ENCODE results near the gene CDK5.
"Not testable (repeated sequence)": the region's sequence is repeated elsewhere in the genome, so short reads cannot be mapped to it uniquely, and the experiment has no call there.

CDK5 gene

DNA sequence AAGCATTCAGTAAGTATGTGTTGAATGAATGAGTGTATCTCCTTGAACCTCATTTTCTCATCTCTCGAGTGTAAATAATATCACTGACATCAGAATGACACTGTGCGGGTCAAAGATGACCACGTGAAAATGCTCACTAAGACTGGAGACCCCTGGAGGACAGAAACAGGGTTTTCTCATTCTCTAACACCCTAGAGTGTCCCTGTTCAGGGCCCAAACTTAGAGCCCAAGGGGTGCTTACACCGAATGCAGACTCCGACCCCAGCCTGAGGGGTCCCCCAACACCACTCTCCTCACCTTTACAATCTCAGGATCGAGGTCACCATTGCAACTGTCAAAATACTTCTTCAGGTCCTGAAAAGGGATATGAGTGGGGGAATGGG is 1.4 kb downstream of the CDK5 start:
- no peak for DNase-seq

DNA sequence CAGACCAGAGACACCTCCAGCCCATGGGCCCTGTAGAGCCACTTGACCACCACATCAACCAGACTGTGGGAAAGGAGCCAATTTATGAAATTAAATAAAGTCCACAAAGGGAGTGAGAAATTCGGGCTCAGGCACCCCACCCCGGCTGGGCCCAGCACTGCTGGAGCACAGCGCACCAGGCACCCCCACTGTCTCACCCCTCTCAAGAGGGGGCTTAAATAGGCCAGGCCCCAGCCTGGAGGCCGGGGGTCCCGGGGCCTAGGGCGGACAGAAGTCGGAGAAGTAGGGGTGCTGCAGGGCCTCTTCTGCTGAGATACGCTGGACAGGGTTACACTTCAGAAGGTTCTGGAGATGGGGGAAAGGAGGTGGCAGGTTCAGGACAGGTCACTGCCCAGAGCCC is 3.9 kb downstream of the CDK5 start:
- DNase-seq, result no peak

- DNase-seq, result no peak
Observed at GRCh38 chr7:151053096-151053495, 4.6 kb downstream of the CDK5 start.

DNA sequence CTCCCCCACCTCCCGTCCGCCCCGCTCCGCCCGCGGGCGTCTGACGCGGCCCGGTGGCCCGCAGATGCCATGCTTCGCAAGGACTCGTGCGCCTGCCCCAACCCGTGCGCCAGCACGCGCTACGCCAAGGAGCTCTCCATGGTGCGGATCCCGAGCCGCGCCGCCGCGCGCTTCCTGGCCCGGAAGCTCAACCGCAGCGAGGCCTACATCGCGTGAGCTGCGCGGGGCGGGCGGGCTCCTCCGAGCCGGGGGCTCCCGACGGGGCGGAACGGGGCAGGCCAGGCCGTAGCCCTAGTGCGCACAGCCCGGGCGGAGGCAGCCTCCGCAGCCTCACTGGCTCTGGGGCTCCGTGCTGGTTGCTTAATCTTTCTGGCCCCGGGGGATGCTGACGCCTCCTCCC is 6.6 kb downstream of the CDK5 start:
- no peak for DNase-seq

GRCh38 chr7:151048911-151049463 is 8.7 kb downstream of the CDK5 start:
- DNase-seq, result no peak

- no peak for DNase-seq
Observed at GRCh38 chr7:151047976-151048815, 9.5 kb downstream of the CDK5 start, which contains the start of gene ASIC3. Gene ASIC3 (plus strand): TSS chr7:151048531. CDS start chr7:151048886, 355 bp downstream.

- peak; percentile 54 for DNase-seq
Observed at GRCh38 chr7:151046603-151047573, 10.8 kb downstream of the CDK5 start.

DNA sequence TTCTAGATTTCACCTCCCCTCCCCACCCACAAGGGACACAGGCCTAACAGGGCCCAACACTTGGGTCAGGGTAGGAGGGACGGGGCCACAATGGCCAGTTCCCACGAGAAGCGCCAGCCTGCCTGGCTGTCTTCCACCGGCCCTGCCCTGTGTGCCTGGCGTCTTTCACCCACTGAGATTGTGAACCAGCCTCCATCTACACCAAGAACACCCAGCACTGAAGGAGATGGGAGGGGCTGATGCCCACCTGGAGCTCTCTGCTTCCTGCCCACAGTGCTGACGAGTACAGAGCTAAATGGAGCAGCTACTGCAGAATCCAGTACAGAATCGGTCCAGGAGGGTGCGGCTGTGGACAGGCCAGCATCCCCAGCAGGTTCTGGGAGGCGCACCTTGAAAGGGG is 11.7 kb downstream of the CDK5 start:
- no peak for DNase-seq

DNA sequence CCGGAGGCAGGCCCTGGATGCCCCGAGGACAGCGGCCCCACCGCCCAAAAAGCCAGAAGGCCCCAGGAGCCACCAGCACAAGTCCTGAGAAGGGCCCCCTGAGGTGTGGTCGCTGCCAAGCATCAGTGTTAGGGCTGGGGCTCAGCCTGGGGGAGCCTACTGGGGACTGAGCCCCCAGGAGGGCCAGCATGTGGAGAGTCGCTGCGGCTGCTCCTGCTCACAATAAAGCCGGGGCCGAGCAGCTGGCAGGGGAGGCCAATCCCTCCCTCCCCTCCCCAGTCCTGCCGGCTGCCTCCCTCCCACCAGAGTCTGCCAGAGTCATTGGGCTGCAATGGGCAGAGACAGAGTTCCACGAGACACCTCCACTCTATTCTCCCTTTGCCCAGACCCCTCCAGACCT is 12.4 kb downstream of the CDK5 start:
- DNase-seq, result no peak

GRCh38 chr7:151043959-151044358 is 13.7 kb downstream of the CDK5 start:
- no peak for DNase-seq

GRCh38 chr7:151043449-151043848 is 14.2 kb downstream of the CDK5 start:
- not testable (repeated sequence) for DNase-seq

GRCh38 chr7:151040616-151041375 is 16.9 kb downstream of the CDK5 start:
- no peak for DNase-seq

GRCh38 chr7:151039850-151040548 is 17.7 kb downstream of the CDK5 start:
- DNase-seq, result no peak

- DNase-seq, result peak; percentile 92
Observed at GRCh38 chr7:151038951-151039849, 18.5 kb downstream of the CDK5 start.

DNA sequence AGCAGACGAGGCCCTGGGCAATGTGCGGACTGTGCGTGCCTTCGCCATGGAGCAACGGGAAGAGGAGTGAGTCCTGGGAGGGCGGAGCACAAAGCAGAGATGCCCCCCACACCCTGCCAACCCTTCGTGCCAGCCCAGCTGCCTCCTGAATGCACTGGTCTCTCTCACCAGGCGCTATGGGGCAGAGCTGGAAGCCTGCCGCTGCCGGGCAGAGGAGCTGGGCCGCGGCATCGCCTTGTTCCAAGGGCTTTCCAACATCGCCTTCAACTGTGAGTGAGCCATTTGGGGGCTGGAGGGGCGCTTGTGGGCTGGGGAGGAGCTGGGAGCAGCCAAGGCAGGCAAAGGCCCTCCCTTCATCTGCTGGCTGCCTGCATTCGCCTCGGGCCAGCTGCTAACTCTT is 21.8 kb downstream of the CDK5 start:
- no peak for DNase-seq

- no peak for DNase-seq
Observed at GRCh38 chr7:151035026-151035717, 22.5 kb downstream of the CDK5 start.

DNA sequence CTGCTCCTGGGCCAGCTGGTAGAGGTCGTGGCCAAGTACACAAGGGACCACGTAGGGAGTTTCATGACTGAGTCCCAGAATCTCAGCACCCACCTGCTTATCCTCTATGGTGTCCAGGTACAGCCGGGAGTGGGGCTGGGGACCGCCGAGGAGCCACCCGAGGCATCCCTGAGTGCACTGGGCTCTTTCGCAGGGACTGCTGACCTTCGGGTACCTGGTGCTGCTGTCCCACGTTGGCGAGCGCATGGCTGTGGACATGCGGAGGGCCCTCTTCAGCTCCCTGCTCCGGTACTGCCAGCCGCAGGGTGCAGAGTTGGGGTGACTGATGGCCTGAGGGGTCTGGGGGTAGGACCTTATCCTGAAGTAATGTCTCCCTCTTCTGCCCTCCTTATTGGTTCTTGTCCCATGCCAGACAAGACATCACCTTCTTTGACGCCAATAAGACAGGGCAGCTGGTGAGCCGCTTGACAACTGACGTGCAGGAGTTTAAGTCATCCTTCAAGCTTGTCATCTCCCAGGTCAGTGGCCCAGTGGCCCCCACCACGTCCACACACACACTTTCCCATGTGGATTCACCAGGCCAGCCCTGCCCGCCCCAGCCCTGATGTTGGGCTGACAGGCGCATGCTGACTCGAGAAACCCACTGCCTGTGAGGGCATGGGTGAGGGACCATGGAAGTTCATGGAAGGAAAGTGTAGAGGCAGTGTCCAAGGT is 23.2 kb downstream of the CDK5 start:
- DNase-seq, result no peak

DNA sequence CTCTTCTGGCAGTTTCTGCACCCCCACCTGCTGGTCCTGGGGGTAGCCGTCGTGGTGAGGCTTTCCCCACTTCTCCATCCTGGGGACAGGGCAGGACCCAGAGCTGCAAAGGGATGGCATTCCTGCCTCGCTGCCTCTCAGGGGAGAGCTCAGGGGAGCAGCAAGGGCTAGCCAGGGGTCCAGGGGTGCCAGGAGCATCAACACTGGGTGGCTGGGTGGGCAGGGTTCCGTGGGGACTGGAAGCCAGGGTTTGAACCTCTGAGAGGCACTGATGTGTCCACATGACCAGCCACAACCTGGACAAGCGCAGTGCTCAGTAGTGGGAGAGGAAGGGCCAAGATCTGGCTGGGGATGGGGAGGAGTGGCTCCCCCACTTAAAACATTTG is 23.8 kb downstream of the CDK5 start:
- DNase-seq, result no peak
